ENCODE data around the gene TECPR1.
"Not testable (repeated sequence)": the region's sequence is repeated elsewhere in the genome, so short reads cannot be mapped to it uniquely, and the experiment has no call there.

Gene TECPR1

GRCh38 chr7:98225913-98226614, 26.0 kb downstream of the TECPR1 start:
- peaks cover 5% of the 10 kb centered on the region for H3K4me1 ChIP-seq (ENCODE audit: insufficient read depth, insufficient read length)
- TF ChIP-seq ZNF274 (IDR thresholded peaks at IDR 0.05; ENCODE audit: low read depth, low read length) = no peak
- TF ChIP-seq YY1 (IDR thresholded peaks at IDR 0.05; ENCODE audit: insufficient read depth, insufficient read length) = no peak
- H3K9ac ChIP-seq (ENCODE audit: insufficient read length, low read depth) = no peak overlapping the region
- no peak overlapping the region for H3K4me3 ChIP-seq (ENCODE audit: insufficient read length, low read depth)
- H3K9me3 ChIP-seq (ENCODE audit: insufficient read depth, low read length) = no peaks in the 10 kb centered on the region
- H3K36me3 ChIP-seq (ENCODE audit: insufficient read depth, insufficient read length, low read length) = no peaks in the 10 kb centered on the region
- no peak for DNase-seq (ENCODE audit: low read depth, low spot score)
- H3K27me3 ChIP-seq (ENCODE audit: insufficient read depth, insufficient read length) = no peaks in the 10 kb centered on the region

- TF ChIP-seq YY1 (IDR thresholded peaks at IDR 0.05; ENCODE audit: insufficient read depth, insufficient read length) (no peak), SUZ12 (IDR thresholded peaks at IDR 0.05; ENCODE audit: extremely low read depth, insufficient read depth, insufficient read length) (no peak), ZNF274 (IDR thresholded peaks at IDR 0.05; ENCODE audit: low read depth, low read length) (no peak)
- H3K4me1 ChIP-seq (ENCODE audit: insufficient read depth, insufficient read length) = peaks cover 5% of the 10 kb centered on the region
- no peak overlapping the region for H3K9ac ChIP-seq (ENCODE audit: insufficient read length, low read depth)
- no peak overlapping the region for H3K4me3 ChIP-seq (ENCODE audit: insufficient read length, low read depth)
- H3K9me3 ChIP-seq (ENCODE audit: insufficient read depth, low read length) = no peaks in the 10 kb centered on the region
- H3K36me3 ChIP-seq (ENCODE audit: insufficient read depth, insufficient read length, low read length) = no peaks in the 10 kb centered on the region
- no peak for DNase-seq (ENCODE audit: low read depth, low spot score)
- H3K27me3 ChIP-seq (ENCODE audit: insufficient read depth, insufficient read length) = no peaks in the 10 kb centered on the region
Measured at GRCh38 chr7:98224701-98225181, 27.3 kb downstream of the TECPR1 start.

DNA sequence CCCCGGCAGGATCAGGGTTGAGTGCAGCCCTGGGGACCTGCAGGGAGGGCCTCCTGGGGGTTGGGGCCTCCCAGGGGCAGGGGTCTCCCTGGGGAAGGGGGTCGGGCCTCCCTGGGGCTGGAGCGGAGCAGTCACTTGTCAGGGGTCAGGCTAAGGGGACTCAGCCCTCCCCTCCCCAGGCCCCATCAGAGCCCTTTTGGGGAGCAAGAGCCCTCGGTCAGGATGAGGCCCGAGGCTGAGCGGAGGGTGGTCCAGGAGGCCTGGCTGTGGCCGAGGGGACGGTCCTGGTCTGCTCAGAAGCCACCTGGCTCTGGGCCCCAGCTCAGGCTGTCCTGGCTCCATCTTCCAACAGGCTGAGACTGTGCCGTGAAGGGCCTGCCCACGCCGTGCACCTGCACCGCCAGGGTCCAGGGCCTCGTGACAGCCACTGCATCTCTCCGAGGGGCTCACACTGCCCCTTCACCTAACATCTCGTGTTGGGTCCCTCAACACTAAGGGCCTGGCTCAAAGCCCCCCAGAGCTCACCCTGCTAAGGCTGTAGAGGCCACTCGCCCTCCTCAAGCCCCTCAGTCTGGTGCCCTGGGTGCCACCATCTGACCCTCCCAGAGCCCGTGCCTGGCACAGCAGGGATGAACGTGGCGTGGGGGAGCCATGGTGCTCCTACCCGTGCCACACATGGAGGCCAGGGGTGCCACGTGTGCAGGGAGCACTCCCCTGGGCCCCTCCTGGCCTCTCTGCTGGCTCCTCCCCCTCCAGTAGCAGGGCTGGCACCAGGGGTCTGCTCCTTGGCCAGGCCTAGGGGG, 27.9 kb downstream of the TECPR1 start:
- H3K36me3 ChIP-seq (ENCODE audit: insufficient read depth, insufficient read length, low read length) = no peaks in the 10 kb centered on the region
- no peaks in the 10 kb centered on the region for H3K9me3 ChIP-seq (ENCODE audit: insufficient read depth, low read length)
- TF ChIP-seq YY1 (IDR thresholded peaks at IDR 0.05; ENCODE audit: insufficient read depth, insufficient read length) (no peak), ZNF274 (IDR thresholded peaks at IDR 0.05; ENCODE audit: low read depth, low read length) (no peak), SUZ12 (IDR thresholded peaks at IDR 0.05; ENCODE audit: extremely low read depth, insufficient read depth, insufficient read length) (no peak)
- H3K4me3 ChIP-seq (ENCODE audit: insufficient read length, low read depth) = no peak overlapping the region
- no peaks in the 10 kb centered on the region for H3K27me3 ChIP-seq (ENCODE audit: insufficient read depth, insufficient read length)
- H3K9ac ChIP-seq (ENCODE audit: insufficient read length, low read depth) = no peak overlapping the region
- H3K4me1 ChIP-seq (ENCODE audit: insufficient read depth, insufficient read length) = peaks cover 5% of the 10 kb centered on the region
- no peak for DNase-seq (ENCODE audit: low read depth, low spot score)

- no peak for TF ChIP-seq ZNF274 (IDR thresholded peaks at IDR 0.05; ENCODE audit: low read depth, low read length)
- TF ChIP-seq SUZ12 (IDR thresholded peaks at IDR 0.05; ENCODE audit: extremely low read depth, insufficient read depth, insufficient read length) = no peak
- no peak for TF ChIP-seq YY1 (IDR thresholded peaks at IDR 0.05; ENCODE audit: insufficient read depth, insufficient read length)
- H3K27me3 ChIP-seq (ENCODE audit: insufficient read depth, insufficient read length) = no peaks in the 10 kb centered on the region
- H3K4me1 ChIP-seq (ENCODE audit: insufficient read depth, insufficient read length) = peaks cover 5% of the 10 kb centered on the region
- no peaks in the 10 kb centered on the region for H3K36me3 ChIP-seq (ENCODE audit: insufficient read depth, insufficient read length, low read length)
- H3K9ac ChIP-seq (ENCODE audit: insufficient read length, low read depth) = no peak overlapping the region
- no peak overlapping the region for H3K4me3 ChIP-seq (ENCODE audit: insufficient read length, low read depth)
- H3K9me3 ChIP-seq (ENCODE audit: insufficient read depth, low read length) = no peaks in the 10 kb centered on the region
- DNase-seq (ENCODE audit: low read depth, low spot score) = no peak
Measured at GRCh38 chr7:98223351-98223897, 28.6 kb downstream of the TECPR1 start.

DNA sequence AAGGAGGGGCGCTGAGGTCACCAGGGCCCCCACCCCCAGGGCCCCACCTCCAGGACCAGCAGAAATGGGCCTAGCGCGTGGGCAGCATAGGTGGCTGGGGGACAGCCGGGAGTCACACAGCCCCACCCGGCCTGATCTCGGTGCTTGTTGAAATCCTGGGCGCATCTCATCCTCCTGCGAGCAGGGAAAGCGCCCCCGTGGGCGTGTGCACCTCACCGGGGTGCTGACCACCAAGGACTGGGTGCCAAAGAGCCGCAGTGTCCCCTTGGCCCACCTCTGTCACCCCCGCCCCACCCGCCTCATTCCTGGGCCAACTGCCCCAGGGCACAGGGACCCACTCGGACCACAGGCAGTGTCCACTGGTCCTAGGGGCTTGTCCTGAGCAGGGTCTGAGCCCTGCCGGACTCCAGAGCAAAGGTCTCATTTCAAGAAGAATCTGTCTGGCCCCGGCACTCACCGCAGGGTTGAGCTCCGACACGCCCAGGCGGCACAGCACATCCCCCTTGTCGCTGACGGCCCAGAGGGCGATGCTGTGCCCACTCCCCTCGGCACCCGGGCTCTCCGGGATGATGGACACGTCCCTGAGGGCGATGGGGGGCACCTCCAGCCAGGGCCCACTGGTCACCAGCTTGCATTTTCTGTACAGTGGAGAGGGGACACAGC, 29.4 kb downstream of the TECPR1 start:
- Histone ChIP-seq H3K4me3 (ENCODE audit: insufficient read length, low read depth) (no peak overlapping the region), H3K4me1 (ENCODE audit: insufficient read depth, insufficient read length) (peaks cover 3% of the 10 kb centered on the region), H3K9me3 (ENCODE audit: insufficient read depth, low read length) (no peaks in the 10 kb centered on the region), H3K36me3 (ENCODE audit: insufficient read depth, insufficient read length, low read length) (no peaks in the 10 kb centered on the region), H3K9ac (ENCODE audit: insufficient read length, low read depth) (no peak overlapping the region), H3K27me3 (ENCODE audit: insufficient read depth, insufficient read length) (no peaks in the 10 kb centered on the region)
- DNase-seq (ENCODE audit: low read depth, low spot score) = no peak
- TF ChIP-seq SUZ12 (IDR thresholded peaks at IDR 0.05; ENCODE audit: extremely low read depth, insufficient read depth, insufficient read length) (no peak), ZNF274 (IDR thresholded peaks at IDR 0.05; ENCODE audit: low read depth, low read length) (no peak), YY1 (IDR thresholded peaks at IDR 0.05; ENCODE audit: insufficient read depth, insufficient read length) (no peak)

DNA sequence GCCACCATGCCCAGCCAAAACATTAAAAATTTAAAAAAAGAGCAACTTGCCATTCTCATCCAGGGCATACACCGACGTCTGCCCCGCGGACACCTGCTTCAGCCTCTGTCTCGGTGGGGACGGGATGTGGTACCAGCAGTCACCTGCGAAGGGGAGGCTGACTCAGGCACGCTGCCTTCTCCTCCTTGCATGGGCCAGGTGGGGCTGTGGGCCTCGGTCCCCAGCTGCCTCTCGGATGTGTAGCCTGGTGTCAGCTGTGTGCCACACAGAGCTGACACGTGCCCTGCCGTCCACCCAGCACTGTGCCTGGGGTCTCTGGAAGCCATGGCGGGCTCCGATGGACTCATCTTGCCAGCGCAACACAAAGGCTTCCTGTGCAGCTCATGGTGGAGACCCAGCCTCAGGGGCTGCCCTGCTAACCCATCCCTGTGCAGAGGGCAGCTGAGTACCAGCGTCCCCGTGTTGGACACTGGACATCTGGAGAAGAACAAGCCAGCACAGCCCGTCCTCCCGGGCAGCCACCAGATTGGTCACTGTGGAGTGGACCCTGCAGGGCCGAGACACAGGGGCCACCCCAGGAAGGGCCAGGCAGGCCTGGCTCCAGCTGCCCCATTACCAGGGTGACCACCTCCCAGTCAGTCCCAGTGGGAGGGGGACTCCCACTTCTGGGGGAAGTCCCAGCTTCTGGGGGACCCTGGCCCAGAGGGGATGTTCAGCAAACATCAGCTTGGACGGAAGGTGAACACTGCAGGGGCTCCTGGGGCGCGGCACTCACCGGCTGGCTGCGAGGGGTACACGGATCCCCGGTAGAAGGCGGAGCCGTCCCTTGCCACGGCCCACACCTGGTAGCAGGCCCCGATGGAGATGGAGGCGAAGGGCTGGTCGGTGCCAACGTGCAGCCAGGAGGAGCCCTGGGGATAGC, 30.2 kb downstream of the TECPR1 start:
- Histone ChIP-seq H3K27me3 (ENCODE audit: insufficient read depth, insufficient read length) (no peaks in the 10 kb centered on the region), H3K9me3 (ENCODE audit: insufficient read depth, low read length) (no peaks in the 10 kb centered on the region), H3K4me3 (ENCODE audit: insufficient read length, low read depth) (no peak overlapping the region), H3K4me1 (ENCODE audit: insufficient read depth, insufficient read length) (peaks cover 3% of the 10 kb centered on the region), H3K9ac (ENCODE audit: insufficient read length, low read depth) (no peak overlapping the region), H3K36me3 (ENCODE audit: insufficient read depth, insufficient read length, low read length) (no peaks in the 10 kb centered on the region)
- no peak for TF ChIP-seq SUZ12 (IDR thresholded peaks at IDR 0.05; ENCODE audit: extremely low read depth, insufficient read depth, insufficient read length)
- no peak for TF ChIP-seq YY1 (IDR thresholded peaks at IDR 0.05; ENCODE audit: insufficient read depth, insufficient read length)
- TF ChIP-seq ZNF274 (IDR thresholded peaks at IDR 0.05; ENCODE audit: low read depth, low read length) = no peak
- no peak for DNase-seq (ENCODE audit: low read depth, low spot score)

GRCh38 chr7:98219382-98219781, 32.6 kb downstream of the TECPR1 start:
- H3K9ac ChIP-seq (ENCODE audit: insufficient read length, low read depth); H3K36me3 ChIP-seq (ENCODE audit: insufficient read depth, insufficient read length, low read length); H3K4me1 ChIP-seq (ENCODE audit: insufficient read depth, insufficient read length); H3K4me3 ChIP-seq (ENCODE audit: insufficient read length, low read depth); DNase-seq (ENCODE audit: low read depth, low spot score); H3K9me3 ChIP-seq (ENCODE audit: insufficient read depth, low read length); H3K27me3 ChIP-seq (ENCODE audit: insufficient read depth, insufficient read length): not testable (repeated sequence)

Data from NT2/D1 (cell line).